ENCODE data around the gene TMEM132C. TPM values are rescaled to one million over a fixed set of nuclear protein-coding genes. Genes with fewer than 3 reads are reported as not detected.

Gene TMEM132C
- total RNA-seq, 1 donor: not detected

DNA sequence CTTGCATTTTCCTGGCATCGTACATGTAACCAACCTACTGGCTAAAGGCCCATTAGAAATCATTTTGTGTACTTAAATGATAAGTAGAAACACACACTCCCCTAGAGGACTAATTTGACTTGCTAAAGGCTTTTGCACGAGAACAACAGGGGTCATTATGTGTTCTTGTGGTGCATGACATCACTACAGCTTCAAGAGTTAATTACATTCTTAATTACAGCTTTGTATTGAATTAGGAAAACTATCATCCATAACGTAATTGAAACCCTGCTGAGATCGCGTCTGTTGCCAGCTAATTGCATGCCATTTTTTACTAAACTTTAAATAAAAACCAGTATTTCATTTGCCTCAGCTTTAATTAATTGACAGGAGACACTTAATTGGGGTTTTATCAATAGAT lies 51.4 kb downstream of the TMEM132C start:
- no peak overlapping the region for H3K4me3 ChIP-seq (ENCODE audit: low read depth, low read length)
- TF ChIP-seq, protein P1, sequence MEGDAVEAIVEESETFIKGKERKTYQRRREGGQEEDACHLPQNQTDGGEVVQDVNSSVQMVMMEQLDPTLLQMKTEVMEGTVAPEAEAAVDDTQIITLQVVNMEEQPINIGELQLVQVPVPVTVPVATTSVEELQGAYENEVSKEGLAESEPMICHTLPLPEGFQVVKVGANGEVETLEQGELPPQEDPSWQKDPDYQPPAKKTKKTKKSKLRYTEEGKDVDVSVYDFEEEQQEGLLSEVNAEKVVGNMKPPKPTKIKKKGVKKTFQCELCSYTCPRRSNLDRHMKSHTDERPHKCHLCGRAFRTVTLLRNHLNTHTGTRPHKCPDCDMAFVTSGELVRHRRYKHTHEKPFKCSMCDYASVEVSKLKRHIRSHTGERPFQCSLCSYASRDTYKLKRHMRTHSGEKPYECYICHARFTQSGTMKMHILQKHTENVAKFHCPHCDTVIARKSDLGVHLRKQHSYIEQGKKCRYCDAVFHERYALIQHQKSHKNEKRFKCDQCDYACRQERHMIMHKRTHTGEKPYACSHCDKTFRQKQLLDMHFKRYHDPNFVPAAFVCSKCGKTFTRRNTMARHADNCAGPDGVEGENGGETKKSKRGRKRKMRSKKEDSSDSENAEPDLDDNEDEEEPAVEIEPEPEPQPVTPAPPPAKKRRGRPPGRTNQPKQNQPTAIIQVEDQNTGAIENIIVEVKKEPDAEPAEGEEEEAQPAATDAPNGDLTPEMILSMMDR (IDR thresholded peaks at IDR 0.05; ENCODE audit: insufficient read depth, low read length): no peak
- no peak for DNase-seq (ENCODE audit: low read depth)

GRCh38 chr12:128318946-128319345 lies 52.0 kb downstream of the TMEM132C start:
- no peak overlapping the region for H3K4me3 ChIP-seq (ENCODE audit: low read depth, low read length)
- TF ChIP-seq, protein P1 (IDR thresholded peaks at IDR 0.05; ENCODE audit: insufficient read depth, low read length): no peak
- DNase-seq (ENCODE audit: low read depth): no peak

GRCh38 chr12:128322341-128322740 lies 55.4 kb downstream of the TMEM132C start:
- TF ChIP-seq, protein P1 (IDR thresholded peaks at IDR 0.05; ENCODE audit: insufficient read depth, low read length): no peak
- H3K4me3 ChIP-seq (ENCODE audit: low read depth, low read length): no peak overlapping the region
- no peak for DNase-seq (ENCODE audit: low read depth)

DNA sequence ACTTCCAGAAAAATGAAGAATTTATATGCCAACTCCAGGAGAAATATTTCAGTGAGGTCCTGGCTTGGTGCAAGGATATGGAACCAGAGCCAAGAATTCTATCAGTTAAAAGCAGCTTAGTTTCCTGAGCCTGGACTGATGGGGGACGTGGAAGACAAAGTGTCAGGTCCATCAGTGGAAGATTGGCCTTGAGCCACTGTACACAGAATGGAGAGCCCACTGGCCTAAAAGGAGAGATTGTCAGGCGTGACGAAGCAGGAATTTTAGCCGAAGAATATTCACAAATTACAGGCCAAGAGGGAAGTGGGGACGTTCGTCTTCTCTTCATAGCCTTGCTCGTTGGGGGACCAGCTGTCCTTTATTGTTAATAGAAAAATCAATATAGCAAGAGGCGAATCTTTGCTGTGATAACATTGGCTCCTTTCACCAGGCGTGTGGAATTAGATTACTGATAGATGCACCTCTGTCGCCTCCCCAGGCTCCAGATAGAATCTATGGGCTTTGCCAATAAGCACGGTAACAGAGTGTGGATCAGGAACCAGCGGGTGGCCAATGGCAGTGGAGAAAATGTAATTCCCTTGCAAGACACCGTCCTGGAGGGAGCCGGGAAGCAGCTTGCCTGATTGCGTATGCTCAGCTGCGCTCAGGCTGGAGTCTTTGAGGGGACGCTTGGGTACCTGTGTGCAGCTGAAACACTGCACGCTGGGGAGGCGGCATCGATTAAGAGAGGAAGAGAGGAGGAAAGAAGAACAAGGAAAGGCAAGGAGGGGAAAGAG lies 56.4 kb downstream of the TMEM132C start:
- TF ChIP-seq, protein P1 (IDR thresholded peaks at IDR 0.05; ENCODE audit: insufficient read depth, low read length): no peak
- DNase-seq (ENCODE audit: low read depth): no peak
- H3K4me3 ChIP-seq (ENCODE audit: low read depth, low read length): no peak overlapping the region

- no peak for DNase-seq (ENCODE audit: low read depth)
- TF ChIP-seq, protein P1 (IDR thresholded peaks at IDR 0.05; ENCODE audit: insufficient read depth, low read length): no peak
Measured at GRCh38 chr12:128325646-128326045, 58.7 kb downstream of the TMEM132C start.

GRCh38 chr12:128326406-128326805 lies 59.4 kb downstream of the TMEM132C start:
- no peak overlapping the region for H3K4me3 ChIP-seq (ENCODE audit: low read depth, low read length)
- DNase-seq (ENCODE audit: low read depth): no peak
- TF ChIP-seq, protein P1 (IDR thresholded peaks at IDR 0.05; ENCODE audit: insufficient read depth, low read length): no peak

More at GRCh38 chr12:128325646-128326045, 58.7 kb downstream of the TMEM132C start:
- H3K4me3 ChIP-seq (ENCODE audit: low read depth, low read length): no peak overlapping the region

Measured in fibroblast of the aortic adventitia (primary cell).